ENCODE results near the gene SEMG2. TPM values are rescaled to one million over a fixed set of nuclear protein-coding genes. Genes with fewer than 3 reads are reported as not detected.

SEMG2 gene
- total RNA-seq, 1 donor from 2014 or later: not detected

GRCh38 chr20:45226287-45226686 lies 5.1 kb downstream of the SEMG2 start:
- no peaks in the 10 kb centered on the region for H3K36me3 Mint-ChIP-seq (ENCODE audit: low read depth, unreplicated experiment)
- no peak overlapping the region for H3K27ac Mint-ChIP-seq (ENCODE audit: unreplicated experiment)

GRCh38 chr20:45229264-45230056 lies 8.3 kb downstream of the SEMG2 start:
- no peaks in the 10 kb centered on the region for H3K36me3 Mint-ChIP-seq (ENCODE audit: low read depth, unreplicated experiment)
- peak; percentile 17 for DNase-seq (ENCODE audit: low spot score)
- no peak overlapping the region for H3K27ac Mint-ChIP-seq (ENCODE audit: unreplicated experiment)
- H3K27me3 Mint-ChIP-seq (ENCODE audit: unreplicated experiment): no peaks in the 10 kb centered on the region
- peak; percentile 54 for TF ChIP-seq CTCF (IDR thresholded peaks at IDR 0.05; ENCODE audit: unreplicated experiment)
- H3K4me1 Mint-ChIP-seq (ENCODE audit: unreplicated experiment): no peaks in the 10 kb centered on the region
- no peaks in the 10 kb centered on the region for H3K9me3 Mint-ChIP-seq (ENCODE audit: unreplicated experiment)
- no peak overlapping the region for H3K4me3 Mint-ChIP-seq (ENCODE audit: unreplicated experiment)

More at GRCh38 chr20:45226287-45226686, 5.1 kb downstream of the SEMG2 start:
- Mint-ChIP-seq H3K9me3 (ENCODE audit: unreplicated experiment) (no peaks in the 10 kb centered on the region), H3K4me1 (ENCODE audit: unreplicated experiment) (no peaks in the 10 kb centered on the region), H3K4me3 (ENCODE audit: unreplicated experiment) (no peak overlapping the region), H3K27me3 (ENCODE audit: unreplicated experiment) (no peaks in the 10 kb centered on the region)
- no peak for TF ChIP-seq CTCF (IDR thresholded peaks at IDR 0.05; ENCODE audit: unreplicated experiment)
- DNase-seq (ENCODE audit: low spot score): no peak

- no peak overlapping the region for H3K27ac Mint-ChIP-seq (ENCODE audit: unreplicated experiment)
- no peak for DNase-seq (ENCODE audit: low spot score)
- no peaks in the 10 kb centered on the region for H3K9me3 Mint-ChIP-seq (ENCODE audit: unreplicated experiment)
- no peak overlapping the region for H3K4me3 Mint-ChIP-seq (ENCODE audit: unreplicated experiment)
- no peaks in the 10 kb centered on the region for H3K27me3 Mint-ChIP-seq (ENCODE audit: unreplicated experiment)
- no peaks in the 10 kb centered on the region for H3K4me1 Mint-ChIP-seq (ENCODE audit: unreplicated experiment)
- H3K36me3 Mint-ChIP-seq (ENCODE audit: low read depth, unreplicated experiment): no peaks in the 10 kb centered on the region
- TF ChIP-seq CTCF (IDR thresholded peaks at IDR 0.05; ENCODE audit: unreplicated experiment): no peak
Observed at GRCh38 chr20:45230631-45231030, 9.5 kb downstream of the SEMG2 start.

- no peaks in the 10 kb centered on the region for H3K4me1 Mint-ChIP-seq (ENCODE audit: unreplicated experiment)
- H3K27me3 Mint-ChIP-seq (ENCODE audit: unreplicated experiment): no peaks in the 10 kb centered on the region
- H3K36me3 Mint-ChIP-seq (ENCODE audit: low read depth, unreplicated experiment): no peaks in the 10 kb centered on the region
- DNase-seq (ENCODE audit: low spot score): peak; percentile 28
- no peak overlapping the region for H3K4me3 Mint-ChIP-seq (ENCODE audit: unreplicated experiment)
- TF ChIP-seq CTCF (IDR thresholded peaks at IDR 0.05; ENCODE audit: unreplicated experiment): peak; percentile 75
- H3K27ac Mint-ChIP-seq (ENCODE audit: unreplicated experiment): no peak overlapping the region
- no peaks in the 10 kb centered on the region for H3K9me3 Mint-ChIP-seq (ENCODE audit: unreplicated experiment)
Observed at GRCh38 chr20:45235995-45236394, 14.8 kb downstream of the SEMG2 start.

GRCh38 chr20:45238139-45238538 lies 17.0 kb downstream of the SEMG2 start:
- H3K9me3 Mint-ChIP-seq (ENCODE audit: unreplicated experiment): no peaks in the 10 kb centered on the region
- TF ChIP-seq CTCF (IDR thresholded peaks at IDR 0.05; ENCODE audit: unreplicated experiment): no peak
- H3K4me3 Mint-ChIP-seq (ENCODE audit: unreplicated experiment): no peak overlapping the region
- no peaks in the 10 kb centered on the region for H3K27me3 Mint-ChIP-seq (ENCODE audit: unreplicated experiment)
- DNase-seq (ENCODE audit: low spot score): no peak
- no peaks in the 10 kb centered on the region for H3K36me3 Mint-ChIP-seq (ENCODE audit: low read depth, unreplicated experiment)
- H3K4me1 Mint-ChIP-seq (ENCODE audit: unreplicated experiment): no peaks in the 10 kb centered on the region
- H3K27ac Mint-ChIP-seq (ENCODE audit: unreplicated experiment): no peak overlapping the region

Measured in endothelial cell (in vitro differentiated cells).